ENCODE data around the gene ATP1A2. TPM values are rescaled to one million over a fixed set of nuclear protein-coding genes. Genes with fewer than 3 reads are reported as not detected.

Gene ATP1A2
- total and polyA plus RNA-seq, 2 donors (not counting 3 experiments of a cell fraction or from before 2014, with no cell fraction given): not detected

GRCh38 chr1:160105155-160105554 is 10.4 kb upstream of the ATP1A2 start:
- H2AFZ ChIP-seq (ENCODE audit: low read depth, low read length): no peak overlapping the region
- ChIA-PET CTCF (interaction anchor here (0.8 to 7.1 kb wide), 11 partner anchors 19 to 273 kb away, joined by 3 to 145 read pairs (median 3); no protein-coding TSS in a partner anchor), POLR2A (no interaction called here)
- H3K27me3 ChIP-seq (ENCODE audit: control insufficient read depth in 2 of 2, insufficient read depth in 2 of 2, low read length in 2 of 2): peaks cover 32 to 44% of the 10 kb centered on the region in 2 experiments
- no peak for FAIRE-seq
- no peak overlapping the region for H3K9ac ChIP-seq (replicated peaks; ENCODE audit: extremely low read depth, insufficient read depth, low read length)
- no peak overlapping the region for H3K4me2 ChIP-seq (ENCODE audit: insufficient read depth, low read length)
- no peak for DNase-seq (ENCODE audit: low read depth, low spot score)
- H3K36me3 ChIP-seq (ENCODE audit: control insufficient read depth in 2 of 2, extremely low read depth in 1 of 2, insufficient read depth in 2 of 2, low read length in 2 of 2): no peaks in the 10 kb centered on the region
- H4K20me1 ChIP-seq (replicated peaks; ENCODE audit: control insufficient read depth, extremely low read depth, insufficient read depth, low read length): no peaks in the 10 kb centered on the region
- dilution Hi-C loops (cut with MboI; ENCODE audit: extremely low pct_ligation_motif_present, low sequenced_read_pairs): no loop called here
- TF ChIP-seq GATA2 (IDR thresholded peaks at IDR 0.05; ENCODE audit: insufficient read depth, insufficient read length, low read depth, low read length) (no peak), JUN (IDR thresholded peaks at IDR 0.05; ENCODE audit: borderline replicate concordance, insufficient read depth, insufficient read length, low read depth) (no peak), MYC (IDR thresholded peaks at IDR 0.05; ENCODE audit: low read depth, low read length) (no peak), EZH2 (IDR thresholded peaks at IDR 0.05; ENCODE audit: borderline replicate concordance, low read depth, low read length, severe bottlenecking) (no peak), MAX (IDR thresholded peaks at IDR 0.05; ENCODE audit: insufficient read depth, insufficient read length) (no peak)
- H3K79me2 ChIP-seq (ENCODE audit: control insufficient read depth, insufficient read depth, low read length): no peaks in the 10 kb centered on the region
- H3K4me3 ChIP-seq (replicated peaks in 1 of 3; ENCODE audit: insufficient read depth in 1 of 3, low read depth in 1 of 3, low read length in 3 of 3): no peak overlapping the region
- no TSS peak for BruUV-seq (replicated peaks)
- intact Hi-C loops (cut with micrococcal nuclease): loop anchor here (10.0 kb wide), 1 partner anchor 500 kb away; no protein-coding TSS in a partner anchor
- H3K4me1 ChIP-seq (ENCODE audit: control insufficient read depth, extremely low read depth, insufficient read depth, low read length): no peaks in the 10 kb centered on the region
- no peaks in the 10 kb centered on the region for H3K9me3 ChIP-seq (replicated peaks; ENCODE audit: control insufficient read depth, insufficient read depth, low read length)
- H3K9me1 ChIP-seq (replicated peaks; ENCODE audit: control insufficient read depth, extremely low read depth, insufficient read depth, low read length): no peaks in the 10 kb centered on the region
- H3K27ac ChIP-seq (ENCODE audit: insufficient read depth, low read depth, low read length): no peak overlapping the region

GRCh38 chr1:160107512-160107911 is 8.0 kb upstream of the ATP1A2 start:
- Histone ChIP-seq H3K4me1 (ENCODE audit: control insufficient read depth, extremely low read depth, insufficient read depth, low read length) (no peaks in the 10 kb centered on the region), H3K4me2 (ENCODE audit: insufficient read depth, low read length) (no peak overlapping the region), H3K9me1 (replicated peaks; ENCODE audit: control insufficient read depth, extremely low read depth, insufficient read depth, low read length) (no peaks in the 10 kb centered on the region), H3K36me3 (ENCODE audit: control insufficient read depth in 2 of 2, extremely low read depth in 1 of 2, insufficient read depth in 2 of 2, low read length in 2 of 2) (no peaks in the 10 kb centered on the region), H3K27me3 (ENCODE audit: control insufficient read depth in 2 of 2, insufficient read depth in 2 of 2, low read length in 2 of 2) (peaks cover 25 to 40% of the 10 kb centered on the region in 2 experiments), H3K9me3 (replicated peaks; ENCODE audit: control insufficient read depth, insufficient read depth, low read length) (no peaks in the 10 kb centered on the region), H3K79me2 (ENCODE audit: control insufficient read depth, insufficient read depth, low read length) (no peaks in the 10 kb centered on the region), H3K9ac (replicated peaks; ENCODE audit: extremely low read depth, insufficient read depth, low read length) (no peak overlapping the region), H2AFZ (ENCODE audit: low read depth, low read length) (no peak overlapping the region), H3K27ac (ENCODE audit: insufficient read depth, low read depth, low read length) (no peak overlapping the region), H4K20me1 (replicated peaks; ENCODE audit: control insufficient read depth, extremely low read depth, insufficient read depth, low read length) (no peaks in the 10 kb centered on the region), H3K4me3 (replicated peaks in 1 of 3; ENCODE audit: insufficient read depth in 1 of 3, low read depth in 1 of 3, low read length in 3 of 3) (no peak overlapping the region)
- dilution Hi-C loops (cut with MboI; ENCODE audit: extremely low pct_ligation_motif_present, low sequenced_read_pairs) (no loop called here), intact Hi-C loops (cut with micrococcal nuclease) (loop anchor here (10.0 kb wide), 1 partner anchor 497 kb away; no protein-coding TSS in a partner anchor)
- TF ChIP-seq MAX (IDR thresholded peaks at IDR 0.05; ENCODE audit: insufficient read depth, insufficient read length): no peak
- TF ChIP-seq CTCF (IDR thresholded peaks at IDR 0.05; ENCODE audit: extremely low read depth in 1 of 2, insufficient read depth in 1 of 2, low read depth in 1 of 2, low read length in 2 of 2): no peak
- no peak for TF ChIP-seq EZH2 (IDR thresholded peaks at IDR 0.05; ENCODE audit: borderline replicate concordance, low read depth, low read length, severe bottlenecking)
- TF ChIP-seq POLR2A (IDR thresholded peaks at IDR 0.05; ENCODE audit: low read depth, low read length): no peak
- no peak for TF ChIP-seq FOS (IDR thresholded peaks at IDR 0.05; ENCODE audit: borderline replicate concordance, insufficient read depth, low read length)
- no peak for TF ChIP-seq MYC (IDR thresholded peaks at IDR 0.05; ENCODE audit: low read depth, low read length)
- TF ChIP-seq POLR2AphosphoS5 (IDR thresholded peaks at IDR 0.05; ENCODE audit: insufficient read depth, low read depth, low read length): no peak
- no peak for TF ChIP-seq GATA2 (IDR thresholded peaks at IDR 0.05; ENCODE audit: insufficient read depth, insufficient read length, low read depth, low read length)
- no peak for TF ChIP-seq JUN (IDR thresholded peaks at IDR 0.05; ENCODE audit: borderline replicate concordance, insufficient read depth, insufficient read length, low read depth)
- ChIA-PET CTCF (interaction anchor here (0.8 to 4.5 kb wide), 7 partner anchors 16 to 269 kb away, joined by 3 to 48 read pairs (median 7); no protein-coding TSS in a partner anchor), POLR2A (no interaction called here)
- no peak for DNase-seq (ENCODE audit: low read depth, low spot score)
- no TSS peak for BruUV-seq (replicated peaks)
- FAIRE-seq: no peak

Measured in endothelial cell of umbilical vein (primary cell).